ENCODE data around the gene KCNAB1.
"Not testable (repeated sequence)": the region's sequence is repeated elsewhere in the genome, so short reads cannot be mapped to it uniquely, and the experiment has no call there.

The KCNAB1 gene

GRCh38 chr3:156120528-156121251, at the start of gene KCNAB1:
Gene KCNAB1 (plus strand): TSS chr3:156120578.
- DNase-seq (ENCODE audit: low read depth) = no peak

GRCh38 chr3:156071031-156071430, 49.3 kb upstream of the KCNAB1 start:
- no peak for DNase-seq (ENCODE audit: low read depth)

DNA sequence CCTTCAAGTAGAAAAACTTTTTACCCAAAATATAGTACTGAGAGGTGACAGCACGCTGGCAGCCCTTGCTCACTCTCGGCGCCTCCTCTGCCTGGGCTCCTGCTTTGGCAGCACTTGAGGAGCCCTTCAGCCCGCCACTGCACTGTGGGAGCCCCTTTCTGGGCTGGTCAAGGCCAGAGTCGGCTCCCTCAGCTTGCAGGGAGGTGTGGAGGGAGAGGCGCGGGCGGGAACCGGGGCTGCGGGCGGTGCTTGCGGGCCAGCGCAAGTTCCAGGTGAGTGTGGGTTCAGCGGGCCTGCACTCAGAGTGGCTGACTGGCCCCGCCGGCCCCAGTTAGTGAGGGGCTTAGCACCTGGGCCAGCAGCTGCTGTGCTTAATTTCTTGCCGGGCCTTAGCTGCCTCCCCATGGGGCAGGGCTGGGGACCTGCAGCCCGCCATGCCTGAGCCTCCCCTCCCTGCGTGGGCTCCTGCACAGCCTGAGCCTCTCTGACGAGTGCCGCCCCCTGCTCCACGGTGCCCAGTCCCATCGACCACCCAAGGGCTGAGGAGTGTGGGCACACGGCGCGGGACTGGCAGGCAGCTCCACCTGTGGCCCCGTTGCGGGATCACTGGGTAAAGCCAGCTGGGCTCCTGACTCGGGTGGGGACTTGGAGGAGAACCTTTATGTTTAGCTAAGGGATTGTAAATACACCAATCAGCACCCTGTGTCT, 47.3 kb upstream of the KCNAB1 start:
- not testable (repeated sequence) for DNase-seq (ENCODE audit: low read depth)

DNA sequence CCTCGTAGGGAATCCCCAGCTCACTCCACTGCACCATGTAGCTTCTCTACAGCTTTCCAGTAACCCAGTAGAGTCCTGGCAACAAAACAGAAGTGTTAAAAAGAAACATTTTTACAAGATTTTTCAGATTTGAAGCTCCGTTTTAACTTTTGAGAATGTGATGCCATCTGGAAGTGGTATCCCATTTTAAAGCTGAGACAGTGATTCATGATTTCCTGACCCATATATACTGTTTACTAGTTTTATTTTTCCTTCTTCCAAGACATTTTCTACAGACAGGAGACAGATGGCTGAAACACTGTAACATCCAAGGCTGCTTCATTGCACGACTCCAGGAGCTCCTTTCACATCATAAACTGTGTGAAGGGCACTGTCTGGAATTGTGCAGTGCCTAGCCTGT, 30.3 kb upstream of the KCNAB1 start:
- no peak for DNase-seq (ENCODE audit: low read depth)

DNA sequence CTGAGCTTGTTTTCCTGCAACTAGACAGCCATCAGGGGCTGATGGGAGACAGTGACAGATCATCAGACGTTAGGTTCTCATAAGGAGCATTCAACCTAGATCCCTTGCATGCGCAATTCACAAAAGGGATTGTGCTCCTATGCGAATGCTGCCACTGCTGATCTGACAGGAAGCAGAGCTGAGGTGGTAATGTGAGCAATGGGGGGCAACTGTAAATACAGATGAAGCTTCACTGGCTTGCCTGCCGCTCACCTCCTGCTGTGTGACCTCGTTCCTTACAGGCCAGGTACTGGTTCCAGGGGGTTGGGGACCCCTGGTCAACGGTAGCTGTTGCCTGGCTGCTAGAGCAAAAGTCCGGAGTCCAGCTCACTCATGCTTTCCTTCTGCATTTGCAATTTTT, 26.4 kb upstream of the KCNAB1 start:
- DNase-seq (ENCODE audit: low read depth) = no peak

GRCh38 chr3:156094391-156094790, 26.0 kb upstream of the KCNAB1 start:
- DNase-seq (ENCODE audit: low read depth) = no peak

DNA sequence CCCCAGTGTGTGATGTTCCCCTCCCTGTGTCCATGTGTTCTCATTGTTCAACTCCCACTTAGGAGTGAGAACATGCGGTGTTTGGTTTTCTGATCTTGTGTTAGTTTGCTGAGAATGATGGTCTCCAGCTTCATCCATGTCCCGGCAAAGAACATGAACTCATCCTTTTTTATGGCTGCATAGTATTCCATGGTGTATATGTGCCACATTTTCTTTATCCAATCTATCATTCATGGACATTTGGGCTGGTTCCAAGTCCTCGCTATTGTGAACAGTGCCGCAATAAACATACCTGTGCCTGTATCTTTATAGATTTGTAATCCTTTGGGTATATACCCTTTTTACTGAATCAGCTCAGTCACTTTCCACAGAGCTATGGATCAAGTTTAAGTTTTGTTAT, 24.7 kb upstream of the KCNAB1 start:
- DNase-seq (ENCODE audit: low read depth) = not testable (repeated sequence)

DNA sequence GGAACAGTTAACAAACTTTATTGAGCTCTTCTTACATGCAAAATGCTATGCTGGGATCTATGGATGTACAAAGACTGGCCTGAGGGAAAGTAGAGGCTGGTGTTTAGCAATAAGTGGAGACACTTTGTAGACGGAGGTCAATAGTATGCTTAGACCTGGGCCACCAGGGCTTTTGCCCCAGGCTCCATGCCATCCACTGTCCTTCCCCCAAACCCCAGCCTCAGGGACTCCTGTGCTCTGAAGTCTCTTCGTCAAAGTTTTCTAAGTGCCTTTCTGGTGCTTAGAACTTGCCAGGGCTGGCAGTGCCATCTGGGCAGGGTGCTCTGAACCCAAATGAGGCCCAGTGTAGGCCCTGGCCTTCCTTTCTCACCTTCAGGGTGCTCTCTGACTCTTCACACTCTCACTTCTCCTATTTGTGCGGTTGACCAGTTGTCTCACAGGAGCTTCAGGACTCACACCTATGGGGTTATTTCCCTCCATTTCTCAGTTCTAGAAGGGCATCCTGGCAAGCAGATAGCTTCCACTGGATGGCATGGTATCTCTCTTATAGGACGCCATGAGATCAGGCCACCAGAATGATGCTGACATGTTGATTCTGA, 21.8 kb upstream of the KCNAB1 start:
- no peak for DNase-seq (ENCODE audit: low read depth)

DNA sequence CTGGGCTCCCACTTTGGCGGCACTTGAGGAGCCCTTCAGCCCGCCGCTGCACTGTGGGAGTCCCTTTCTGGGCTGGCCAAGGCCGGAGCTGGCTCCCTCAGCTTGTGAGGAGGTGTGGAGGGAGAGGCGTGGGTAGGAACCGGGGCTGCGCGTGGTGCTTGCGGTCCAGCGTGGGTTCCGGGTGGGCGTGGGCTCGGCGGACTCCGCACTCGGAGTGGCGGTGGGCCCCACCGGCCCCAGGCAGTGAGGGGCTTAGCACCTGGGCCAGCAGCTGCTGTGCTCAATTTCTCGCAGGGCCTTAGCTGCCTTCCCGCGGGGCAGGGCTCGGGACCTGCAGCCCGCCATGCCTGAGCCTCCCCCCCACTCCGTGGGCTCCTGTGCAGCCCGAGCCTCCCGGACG, 21.0 kb upstream of the KCNAB1 start:
- not testable (repeated sequence) for DNase-seq (ENCODE audit: low read depth)

- not testable (repeated sequence) for DNase-seq (ENCODE audit: low read depth)
These were observed 20.4 kb upstream of the KCNAB1 start for GRCh38 chr3:156099984-156100383.

- no peak for DNase-seq (ENCODE audit: low read depth)
These were observed 18.0 kb upstream of the KCNAB1 start for GRCh38 chr3:156102267-156102931.

DNA sequence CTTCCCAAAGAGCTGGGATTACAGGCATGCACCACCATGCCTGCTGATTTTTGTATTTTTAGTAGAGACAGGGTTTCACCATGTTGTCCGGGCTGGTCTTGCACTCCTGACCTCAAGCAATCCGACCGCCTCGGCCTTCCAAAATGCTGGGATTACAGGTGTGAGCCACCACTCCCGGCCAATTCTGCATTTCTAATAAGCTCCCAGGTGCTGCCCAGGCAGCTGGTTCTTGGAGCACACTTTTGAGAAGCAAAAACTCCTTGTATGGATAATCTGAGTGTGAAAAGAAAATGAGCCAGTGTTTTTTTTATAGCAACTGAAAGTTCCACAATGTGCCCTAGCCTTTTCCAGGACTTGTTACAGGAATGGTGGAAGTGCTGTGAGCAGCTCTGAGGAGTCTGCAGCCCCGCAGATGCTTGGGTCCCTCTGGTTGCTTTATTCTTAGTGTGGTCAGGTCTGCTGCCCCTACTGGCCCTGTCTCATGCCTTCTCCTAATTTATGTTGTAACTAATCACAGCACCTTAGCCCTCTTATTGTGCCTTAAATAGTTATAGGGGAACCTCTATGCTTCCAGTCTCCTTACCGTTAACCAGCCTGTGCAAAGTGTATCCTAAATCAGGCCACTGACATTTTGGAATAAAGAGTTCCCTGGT, 13.5 kb upstream of the KCNAB1 start:
- DNase-seq (ENCODE audit: low read depth) = no peak

- DNase-seq (ENCODE audit: low read depth) = no peak
These were observed 12.9 kb upstream of the KCNAB1 start for GRCh38 chr3:156107504-156107903.

- no peak for DNase-seq (ENCODE audit: low read depth)
These were observed 11.8 kb upstream of the KCNAB1 start for GRCh38 chr3:156108616-156109015.

- DNase-seq (ENCODE audit: low read depth) = no peak
These were observed 10.4 kb upstream of the KCNAB1 start for GRCh38 chr3:156109989-156110388.

- DNase-seq (ENCODE audit: low read depth) = no peak
These were observed 6.1 kb downstream of the KCNAB1 start for GRCh38 chr3:156126467-156126866.

GRCh38 chr3:156131241-156131640, 10.9 kb downstream of the KCNAB1 start:
- DNase-seq (ENCODE audit: low read depth) = no peak

DNA sequence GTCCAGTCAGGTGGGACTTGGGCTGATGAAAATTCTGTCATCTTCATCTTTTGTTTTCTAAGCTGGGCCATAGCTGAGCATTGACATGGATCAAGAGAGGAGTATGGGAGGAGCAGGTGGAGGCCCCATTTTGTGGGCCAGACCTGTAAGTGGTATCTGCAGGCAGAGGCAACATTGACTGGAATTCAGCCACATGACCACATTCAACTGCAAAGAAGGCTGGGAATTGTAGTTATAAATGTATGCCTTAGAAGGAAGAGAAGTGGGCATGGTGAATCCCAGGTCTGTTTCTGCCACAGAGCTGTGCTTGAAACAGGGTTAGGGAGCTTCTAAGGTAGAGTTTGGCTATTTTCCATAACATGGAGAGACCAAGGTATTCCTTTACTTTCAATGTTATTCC, 11.4 kb downstream of the KCNAB1 start:
- DNase-seq (ENCODE audit: low read depth) = no peak

DNA sequence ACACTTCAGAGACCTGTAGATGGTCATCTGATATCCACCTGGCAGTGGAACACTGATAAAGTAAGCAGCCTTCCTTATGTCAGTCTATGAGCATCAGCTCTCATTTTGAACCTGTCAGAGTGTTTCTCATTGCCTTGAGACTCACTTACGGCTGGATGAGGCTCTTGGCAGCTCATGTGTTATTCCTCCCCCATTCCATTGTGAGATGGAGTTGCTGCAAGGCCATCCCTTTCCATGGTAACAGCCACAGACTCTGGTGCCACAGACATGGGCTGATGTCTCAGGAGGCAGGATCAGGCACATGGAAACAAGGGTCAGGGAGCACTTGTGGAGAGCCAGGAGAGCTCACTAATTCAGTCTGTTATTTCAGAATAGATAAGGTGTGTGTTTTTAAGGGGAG, 11.9 kb downstream of the KCNAB1 start:
- no peak for DNase-seq (ENCODE audit: low read depth)

- no peak for DNase-seq (ENCODE audit: low read depth)
These were observed 12.7 kb downstream of the KCNAB1 start for GRCh38 chr3:156133076-156133475.

DNA sequence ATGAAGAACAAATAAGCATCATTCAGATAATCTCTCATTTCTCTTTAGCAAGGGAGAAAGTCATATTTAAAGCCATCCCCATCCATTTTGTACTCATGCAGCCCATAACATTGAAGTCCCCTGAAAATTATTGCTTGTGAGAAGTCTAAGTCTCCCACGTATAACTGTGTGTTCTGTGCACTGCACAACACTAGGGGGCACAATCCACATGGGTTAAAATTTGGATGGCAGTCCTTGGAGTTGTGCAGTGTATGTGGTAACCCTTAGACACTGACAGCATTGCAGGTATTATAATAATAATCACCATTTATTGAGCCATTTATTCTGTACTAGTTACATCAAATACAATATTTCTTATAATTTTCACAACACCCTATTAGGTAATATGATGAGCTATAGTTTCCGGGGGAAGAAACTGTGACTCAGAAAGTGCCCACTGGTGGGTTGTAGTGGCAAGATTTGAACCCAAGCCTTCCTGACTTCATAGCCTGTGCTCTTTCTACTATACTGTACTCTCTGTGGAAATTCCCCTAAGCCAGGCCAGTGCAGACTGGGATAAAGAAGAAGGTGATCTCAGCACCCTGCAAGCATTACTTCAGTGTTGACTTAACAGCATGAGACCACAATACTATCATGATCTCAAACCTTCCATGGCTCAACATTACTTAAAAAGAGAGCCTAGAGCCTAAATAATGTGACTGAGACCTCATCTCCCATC, 15.7 kb downstream of the KCNAB1 start:
- no peak for DNase-seq (ENCODE audit: low read depth)

DNA sequence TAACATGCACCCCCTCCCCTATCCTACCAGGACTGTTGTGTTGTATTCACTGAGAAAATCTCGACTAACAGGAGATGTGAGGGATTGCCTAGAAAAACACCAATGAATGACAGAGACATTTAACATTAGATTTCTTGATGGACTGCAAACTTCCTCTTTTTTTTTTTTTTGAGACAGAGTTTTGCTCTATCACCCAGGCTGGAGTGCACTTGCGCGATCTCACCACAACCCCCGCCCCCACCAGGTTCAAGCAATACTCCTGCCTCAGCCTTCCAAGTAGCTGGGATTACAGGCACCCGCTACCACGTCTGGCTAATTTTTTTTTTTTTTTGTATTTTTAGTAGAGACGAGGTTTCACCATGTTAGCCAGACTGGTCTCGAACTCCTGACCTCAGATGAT, 17.0 kb downstream of the KCNAB1 start:
- not testable (repeated sequence) for DNase-seq (ENCODE audit: low read depth)
